ENCODE measurements around the gene C1QTNF2.

C1QTNF2 gene

DNA sequence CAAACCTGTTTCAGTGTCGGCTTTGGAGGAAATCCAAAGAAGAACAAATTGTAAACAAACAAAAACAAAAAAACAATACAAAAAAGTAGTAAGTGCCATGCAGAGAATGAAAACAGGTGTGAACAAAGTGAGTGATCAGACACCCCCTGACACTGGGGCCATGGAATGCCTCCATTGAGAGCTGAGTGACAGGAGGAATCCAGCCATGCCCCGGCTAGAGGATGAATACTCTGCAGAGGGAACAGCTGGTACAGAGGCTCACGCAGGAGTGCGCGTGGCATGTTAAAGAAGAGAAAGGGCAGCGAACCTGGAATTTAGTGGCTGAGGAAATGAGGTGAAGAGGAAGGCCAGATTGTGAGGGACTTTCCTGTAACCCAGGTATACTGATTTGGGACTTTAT is 42.6 kb downstream of the C1QTNF2 start:
- Histone ChIP-seq H3K27ac (ENCODE audit: insufficient read depth, low read length, poor library complexity, severe bottlenecking) (no peak overlapping the region), H3K36me3 (ENCODE audit: control insufficient read depth, insufficient read depth, low read length) (no peaks in the 10 kb centered on the region), H3K27me3 (replicated peaks; ENCODE audit: control insufficient read depth, insufficient read depth, low read length, poor library complexity, severe bottlenecking) (no peaks in the 10 kb centered on the region), H3K9me3 (ENCODE audit: control insufficient read depth, low read length) (no peaks in the 10 kb centered on the region), H3K4me1 (ENCODE audit: control insufficient read depth, insufficient read depth, low read length, poor library complexity, severe bottlenecking) (no peaks in the 10 kb centered on the region), H3K4me3 (ENCODE audit: insufficient read depth, low read depth, low read length, poor library complexity, severe bottlenecking) (no peak overlapping the region)
- DNase-seq = no peak

DNA sequence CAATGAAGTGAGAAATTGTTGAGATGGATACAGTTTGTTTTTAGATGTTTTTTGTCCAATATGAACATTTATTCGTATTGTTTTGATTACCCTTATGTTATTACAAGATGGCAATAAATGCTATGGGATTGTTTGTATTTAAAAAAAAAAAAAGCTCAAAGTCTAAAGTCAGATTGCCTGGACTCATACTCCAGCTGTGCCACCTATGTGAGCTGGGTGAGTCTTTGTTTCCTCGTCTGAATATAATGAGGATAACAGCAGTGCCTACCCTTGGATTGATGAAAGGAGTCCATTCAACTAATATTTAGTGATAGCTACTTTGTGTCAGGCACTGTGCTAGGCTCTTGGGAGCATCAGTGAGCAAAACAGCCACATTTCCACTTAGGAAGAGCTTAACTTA is 43.4 kb downstream of the C1QTNF2 start:
- no peaks in the 10 kb centered on the region for H3K9me3 ChIP-seq (ENCODE audit: control insufficient read depth, low read length)
- DNase-seq = no peak
- H3K27ac ChIP-seq (ENCODE audit: insufficient read depth, low read length, poor library complexity, severe bottlenecking) = no peak overlapping the region

DNA sequence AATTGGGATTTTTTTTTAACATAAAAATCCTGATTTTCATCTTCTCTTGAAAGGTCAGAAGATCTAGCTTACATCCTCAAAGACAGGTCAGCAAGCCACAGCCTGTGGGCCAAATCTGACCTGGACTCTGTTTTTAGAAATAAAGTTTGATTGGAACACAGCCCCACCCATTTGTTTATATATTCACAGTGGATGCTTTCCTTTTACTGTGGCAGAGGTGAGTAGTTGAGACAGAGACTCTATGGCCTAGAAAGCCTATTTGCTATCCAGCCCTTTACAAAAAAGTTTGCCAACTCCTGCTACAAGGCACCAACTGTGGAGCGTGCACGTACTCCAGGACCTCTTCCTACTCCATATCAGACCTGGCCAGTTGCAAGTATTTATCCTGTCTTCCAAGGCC is 44.7 kb downstream of the C1QTNF2 start:
- no peak overlapping the region for H3K4me3 ChIP-seq (ENCODE audit: insufficient read depth, low read depth, low read length, poor library complexity, severe bottlenecking)
- no peaks in the 10 kb centered on the region for H3K9me3 ChIP-seq (ENCODE audit: control insufficient read depth, low read length)
- H3K27me3 ChIP-seq (replicated peaks; ENCODE audit: control insufficient read depth, insufficient read depth, low read length, poor library complexity, severe bottlenecking) = no peaks in the 10 kb centered on the region
- no peaks in the 10 kb centered on the region for H3K36me3 ChIP-seq (ENCODE audit: control insufficient read depth, insufficient read depth, low read length)
- DNase-seq = no peak
- H3K27ac ChIP-seq (ENCODE audit: insufficient read depth, low read length, poor library complexity, severe bottlenecking) = no peak overlapping the region
- no peaks in the 10 kb centered on the region for H3K4me1 ChIP-seq (ENCODE audit: control insufficient read depth, insufficient read depth, low read length, poor library complexity, severe bottlenecking)

More for the DNA sequence above, 43.4 kb downstream of the C1QTNF2 start:
- H3K36me3 ChIP-seq (ENCODE audit: control insufficient read depth, insufficient read depth, low read length) = no peaks in the 10 kb centered on the region
- no peaks in the 10 kb centered on the region for H3K4me1 ChIP-seq (ENCODE audit: control insufficient read depth, insufficient read depth, low read length, poor library complexity, severe bottlenecking)
- H3K4me3 ChIP-seq (ENCODE audit: insufficient read depth, low read depth, low read length, poor library complexity, severe bottlenecking) = no peak overlapping the region
- no peaks in the 10 kb centered on the region for H3K27me3 ChIP-seq (replicated peaks; ENCODE audit: control insufficient read depth, insufficient read depth, low read length, poor library complexity, severe bottlenecking)

GRCh38 chr5:160324886-160325285 is 45.5 kb downstream of the C1QTNF2 start:
- Histone ChIP-seq H3K4me3 (ENCODE audit: insufficient read depth, low read depth, low read length, poor library complexity, severe bottlenecking) (no peak overlapping the region), H3K9me3 (ENCODE audit: control insufficient read depth, low read length) (no peaks in the 10 kb centered on the region), H3K4me1 (ENCODE audit: control insufficient read depth, insufficient read depth, low read length, poor library complexity, severe bottlenecking) (no peaks in the 10 kb centered on the region), H3K27ac (ENCODE audit: insufficient read depth, low read length, poor library complexity, severe bottlenecking) (no peak overlapping the region), H3K27me3 (replicated peaks; ENCODE audit: control insufficient read depth, insufficient read depth, low read length, poor library complexity, severe bottlenecking) (no peaks in the 10 kb centered on the region), H3K36me3 (ENCODE audit: control insufficient read depth, insufficient read depth, low read length) (no peaks in the 10 kb centered on the region)
- DNase-seq = no peak

- DNase-seq = no peak
- peaks cover under 1% of the 10 kb centered on the region for H3K27me3 ChIP-seq (replicated peaks; ENCODE audit: control insufficient read depth, insufficient read depth, low read length, poor library complexity, severe bottlenecking)
- no peaks in the 10 kb centered on the region for H3K36me3 ChIP-seq (ENCODE audit: control insufficient read depth, insufficient read depth, low read length)
- no peak overlapping the region for H3K4me3 ChIP-seq (ENCODE audit: insufficient read depth, low read depth, low read length, poor library complexity, severe bottlenecking)
- H3K4me1 ChIP-seq (ENCODE audit: control insufficient read depth, insufficient read depth, low read length, poor library complexity, severe bottlenecking) = no peaks in the 10 kb centered on the region
- no peak overlapping the region for H3K27ac ChIP-seq (ENCODE audit: insufficient read depth, low read length, poor library complexity, severe bottlenecking)
- H3K9me3 ChIP-seq (ENCODE audit: control insufficient read depth, low read length) = no peaks in the 10 kb centered on the region
Measured at GRCh38 chr5:160318409-160318808, 52.0 kb downstream of the C1QTNF2 start.

- no peak for DNase-seq
- no peak overlapping the region for H3K27ac ChIP-seq (ENCODE audit: insufficient read depth, low read length, poor library complexity, severe bottlenecking)
- H3K36me3 ChIP-seq (ENCODE audit: control insufficient read depth, insufficient read depth, low read length) = no peaks in the 10 kb centered on the region
- H3K4me1 ChIP-seq (ENCODE audit: control insufficient read depth, insufficient read depth, low read length, poor library complexity, severe bottlenecking) = no peaks in the 10 kb centered on the region
- peaks cover 9% of the 10 kb centered on the region for H3K27me3 ChIP-seq (replicated peaks; ENCODE audit: control insufficient read depth, insufficient read depth, low read length, poor library complexity, severe bottlenecking)
- H3K9me3 ChIP-seq (ENCODE audit: control insufficient read depth, low read length) = no peaks in the 10 kb centered on the region
- H3K4me3 ChIP-seq (ENCODE audit: insufficient read depth, low read depth, low read length, poor library complexity, severe bottlenecking) = no peak overlapping the region
Measured at GRCh38 chr5:160317434-160317833, 53.0 kb downstream of the C1QTNF2 start.

DNA sequence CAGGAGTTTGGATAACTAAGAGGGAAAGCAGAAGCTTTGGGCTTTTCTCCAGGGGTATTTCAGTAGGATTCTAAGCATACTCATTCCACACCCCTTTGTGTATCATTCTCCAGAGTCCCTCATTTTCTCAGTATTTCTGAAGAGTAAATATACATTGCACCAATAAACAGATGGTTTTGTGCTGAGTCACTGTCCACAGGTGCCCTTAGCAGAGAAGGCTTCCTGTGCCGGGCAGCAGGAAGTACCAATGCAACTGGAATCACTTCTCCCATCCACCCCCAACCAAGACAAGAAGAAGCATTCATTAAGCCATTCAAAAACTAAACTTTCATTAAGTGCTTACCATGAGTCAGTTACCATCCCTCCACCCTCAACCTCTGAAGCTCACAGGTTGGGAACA is 54.5 kb downstream of the C1QTNF2 start:
- H3K9me3 ChIP-seq (ENCODE audit: control insufficient read depth, low read length) = no peaks in the 10 kb centered on the region
- H3K4me3 ChIP-seq (ENCODE audit: insufficient read depth, low read depth, low read length, poor library complexity, severe bottlenecking) = no peak overlapping the region
- H3K36me3 ChIP-seq (ENCODE audit: control insufficient read depth, insufficient read depth, low read length) = no peaks in the 10 kb centered on the region
- peaks cover 17% of the 10 kb centered on the region for H3K27me3 ChIP-seq (replicated peaks; ENCODE audit: control insufficient read depth, insufficient read depth, low read length, poor library complexity, severe bottlenecking)
- H3K27ac ChIP-seq (ENCODE audit: insufficient read depth, low read length, poor library complexity, severe bottlenecking) = no peak overlapping the region
- H3K4me1 ChIP-seq (ENCODE audit: control insufficient read depth, insufficient read depth, low read length, poor library complexity, severe bottlenecking) = peaks cover 2% of the 10 kb centered on the region
- no peak for DNase-seq

GRCh38 chr5:160312960-160313727 is 57.3 kb downstream of the C1QTNF2 start:
- peaks cover 2% of the 10 kb centered on the region for H3K4me1 ChIP-seq (ENCODE audit: control insufficient read depth, insufficient read depth, low read length, poor library complexity, severe bottlenecking)
- H3K9me3 ChIP-seq (ENCODE audit: control insufficient read depth, low read length) = no peaks in the 10 kb centered on the region
- no peaks in the 10 kb centered on the region for H3K36me3 ChIP-seq (ENCODE audit: control insufficient read depth, insufficient read depth, low read length)
- H3K4me3 ChIP-seq (ENCODE audit: insufficient read depth, low read depth, low read length, poor library complexity, severe bottlenecking) = no peak overlapping the region
- no peak for DNase-seq
- H3K27me3 ChIP-seq (replicated peaks; ENCODE audit: control insufficient read depth, insufficient read depth, low read length, poor library complexity, severe bottlenecking) = peaks cover 26% of the 10 kb centered on the region
- H3K27ac ChIP-seq (ENCODE audit: insufficient read depth, low read length, poor library complexity, severe bottlenecking) = no peak overlapping the region

DNA sequence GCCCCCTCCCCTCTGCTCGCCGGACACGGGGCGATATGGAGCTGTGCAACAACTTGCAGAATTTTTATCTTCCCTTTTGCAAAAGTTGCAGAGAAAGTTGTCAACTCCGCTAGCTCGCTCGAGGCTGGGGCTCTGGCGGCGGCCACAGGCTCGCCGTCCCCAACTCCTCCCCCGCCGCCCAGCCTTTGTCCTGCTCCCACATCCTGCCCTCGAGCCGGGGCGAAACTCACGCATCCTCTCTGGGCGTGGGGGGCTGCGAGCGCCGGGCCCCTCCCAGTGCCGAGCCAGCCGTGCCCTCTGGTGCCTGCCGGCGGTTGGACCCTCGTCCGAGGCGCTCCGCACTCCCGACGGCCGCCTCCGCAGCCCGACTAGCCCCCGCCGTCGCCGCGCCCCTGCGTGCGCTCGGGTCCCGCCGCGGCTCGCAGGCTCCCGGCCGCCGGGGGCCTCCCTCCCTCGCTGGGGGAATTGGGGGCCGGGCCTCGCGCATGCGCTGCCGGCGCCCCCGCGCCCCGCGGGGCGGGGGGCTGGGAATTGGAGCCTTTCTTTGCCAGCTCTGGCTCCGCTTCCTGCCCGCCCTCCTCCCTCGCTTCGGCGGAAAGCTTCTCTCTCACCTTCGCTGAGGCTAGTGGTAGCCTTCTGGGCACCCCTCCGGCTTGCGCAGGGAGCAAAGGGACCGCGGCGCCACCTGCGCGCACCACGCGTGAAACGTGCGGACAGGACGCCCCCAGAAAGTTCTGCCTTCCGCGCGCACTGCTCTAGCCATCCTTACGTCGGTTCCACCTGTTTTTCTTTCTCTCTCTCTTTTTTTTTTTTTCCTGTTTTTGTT is 58.1 kb downstream of the C1QTNF2 start, which contains the start of gene CCNJL:
Gene CCNJL (minus strand): TSS at position 431 of the 826 bp plus-strand sequence. CDS start 641 bp downstream, outside the sequence.
- Histone ChIP-seq H3K9me3 (ENCODE audit: control insufficient read depth, low read length) (no peaks in the 10 kb centered on the region), H3K36me3 (ENCODE audit: control insufficient read depth, insufficient read depth, low read length) (no peaks in the 10 kb centered on the region), H3K4me1 (ENCODE audit: control insufficient read depth, insufficient read depth, low read length, poor library complexity, severe bottlenecking) (peaks cover 2% of the 10 kb centered on the region), H3K27me3 (replicated peaks; ENCODE audit: control insufficient read depth, insufficient read depth, low read length, poor library complexity, severe bottlenecking) (peaks cover 26% of the 10 kb centered on the region), H3K4me3 (ENCODE audit: insufficient read depth, low read depth, low read length, poor library complexity, severe bottlenecking) (no peak within 1 kb of the TSS), H3K27ac (ENCODE audit: insufficient read depth, low read length, poor library complexity, severe bottlenecking) (no peak within 1 kb of the TSS)
- no peak for DNase-seq

Measured in effector memory CD4-positive, alpha-beta T cell (primary cell).